ENCODE data around the gene MRPL23. TPM values are rescaled to one million over a fixed set of nuclear protein-coding genes. Genes with fewer than 3 reads are reported as not detected.

MRPL23 gene
- total RNA-seq, 1 experiment from 2014 or later: 15.0 TPM

DNA sequence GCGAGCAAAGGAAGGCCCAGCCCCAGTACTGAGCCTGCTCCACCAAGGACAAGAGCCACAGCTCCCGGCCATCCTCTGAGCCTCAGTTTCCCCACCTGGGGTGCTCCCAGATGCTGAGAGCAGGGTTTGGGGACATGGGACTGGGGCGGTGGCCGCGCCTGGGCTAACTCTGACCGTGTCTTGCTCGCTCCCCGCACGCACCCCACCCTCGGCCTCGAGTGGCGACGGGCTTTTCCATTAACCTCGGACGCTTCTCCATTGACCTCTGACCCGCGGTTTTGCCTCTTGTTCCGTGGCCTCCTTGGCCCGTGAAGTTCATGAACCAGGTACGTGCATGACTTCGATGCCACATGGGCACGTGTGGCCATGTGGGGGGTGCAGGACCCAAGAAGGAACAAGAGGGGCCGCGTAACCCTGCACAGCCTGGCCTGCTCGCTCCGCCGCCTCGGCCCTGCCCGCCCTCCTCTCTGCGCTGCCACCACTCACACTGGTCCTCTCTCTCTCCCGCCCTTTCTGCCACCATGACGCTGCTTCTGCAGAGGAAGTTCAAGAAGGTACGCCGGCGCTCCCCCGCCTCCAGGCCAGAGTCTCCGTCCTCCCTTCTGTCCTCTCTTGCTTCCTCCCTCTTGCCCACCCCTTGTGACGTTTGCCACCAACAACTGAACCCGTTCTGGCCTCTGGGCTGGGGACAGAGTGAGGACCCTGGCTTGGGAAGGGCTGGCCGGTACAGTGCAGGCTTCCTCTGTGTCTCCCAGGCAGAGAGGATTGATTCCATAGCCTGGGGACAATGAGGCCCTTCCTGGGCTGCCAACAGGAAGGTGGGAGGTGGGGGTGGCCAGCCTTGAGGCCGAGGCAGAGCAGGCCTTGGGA is 20.7 kb upstream of the MRPL23 start:
- H3K9me3 Mint-ChIP-seq (ENCODE audit: unreplicated experiment): no peaks in the 10 kb centered on the region
- H3K4me1 ChIP-seq: no peaks in the 10 kb centered on the region; the same call in 1 of the 2 replicates
- no peak overlapping the region for H3K27ac Mint-ChIP-seq (ENCODE audit: unreplicated experiment)
- peak in 1 of 2 experiments; percentile 46 for DNase-seq
- no peak overlapping the region for H3K4me3 Mint-ChIP-seq (ENCODE audit: unreplicated experiment)
- no peaks in the 10 kb centered on the region for H3K36me3 Mint-ChIP-seq (ENCODE audit: insufficient read depth, unreplicated experiment)
- intact Hi-C loops (cut with micrococcal nuclease; ENCODE audit: unreplicated experiment): no loop called here
- H3K9me3 ChIP-seq: no peaks in the 10 kb centered on the region
- no peaks in the 10 kb centered on the region for H3K27me3 ChIP-seq (replicated peaks; ENCODE audit: control insufficient read depth, insufficient read depth, low read length)
- H3K27me3 Mint-ChIP-seq (ENCODE audit: insufficient read depth, unreplicated experiment): no peaks in the 10 kb centered on the region
- no peak for TF ChIP-seq CTCF (IDR thresholded peaks at IDR 0.05; ENCODE audit: insufficient read depth in 1 of 2, low read depth in 1 of 2, low read length in 1 of 2, severe bottlenecking in 1 of 2, unreplicated experiment in 1 of 2)
- no peak overlapping the region for H3K4me3 ChIP-seq (ENCODE audit: low read depth, low read length)
- POLR2A ChIA-PET: no interaction called here
- H3K36me3 ChIP-seq (ENCODE audit: control insufficient read depth, insufficient read depth, low read length): no peaks in the 10 kb centered on the region
- BruUV-seq (replicated peaks): no TSS peak
- CTCF ChIA-PET: no interaction called here
- peaks cover 2% of the 10 kb centered on the region for H3K4me1 Mint-ChIP-seq (ENCODE audit: low read depth, unreplicated experiment)

DNA sequence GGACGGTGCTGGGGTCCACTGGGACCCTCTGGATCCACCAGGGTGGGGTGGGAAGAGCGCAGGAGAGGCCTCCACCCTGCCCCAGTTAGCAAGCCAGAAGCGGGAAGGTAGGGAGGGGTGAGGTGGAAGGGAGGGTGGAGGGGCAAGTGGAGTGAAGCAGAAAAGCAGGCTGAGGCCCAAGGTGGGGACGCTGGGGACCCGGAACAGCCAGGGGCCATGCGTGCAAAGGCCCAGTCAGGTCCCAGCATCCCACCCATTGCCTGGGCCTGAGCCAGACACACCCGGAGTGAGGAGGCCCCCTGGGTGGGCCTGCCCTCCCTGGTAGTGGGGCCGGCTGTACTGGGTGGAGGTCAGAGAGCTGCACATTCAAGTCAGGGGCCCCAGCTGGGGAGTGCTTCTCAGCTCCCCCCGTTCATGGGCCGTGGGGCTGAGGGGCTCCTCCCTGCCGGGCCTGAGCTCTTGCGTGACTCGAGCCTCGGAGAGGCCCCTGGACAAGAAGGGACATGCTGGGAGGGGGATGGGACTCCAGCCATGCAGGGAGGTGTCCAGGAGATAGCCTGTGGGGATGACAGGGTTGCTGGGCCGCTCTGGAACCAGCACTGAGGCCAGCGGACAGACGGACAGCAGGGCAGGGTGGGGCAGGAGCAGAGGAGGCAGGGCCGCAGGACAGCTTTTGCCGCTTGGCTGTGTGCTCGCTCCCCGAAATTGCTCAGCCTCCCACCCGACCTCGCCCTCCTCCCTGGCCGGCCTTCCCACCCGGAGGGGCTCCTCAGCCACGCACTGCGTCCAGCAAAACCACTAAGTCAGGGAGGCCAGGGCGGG is 19.9 kb upstream of the MRPL23 start:
- ChIA-PET POLR2A (no interaction called here), CTCF (no interaction called here)
- Histone ChIP-seq H3K4me3 (ENCODE audit: low read depth, low read length) (no peak overlapping the region), H3K27me3 (replicated peaks; ENCODE audit: control insufficient read depth, insufficient read depth, low read length) (no peaks in the 10 kb centered on the region), H3K4me1 (no peaks in the 10 kb centered on the region; the same call in 1 of the 2 replicates), H3K36me3 (ENCODE audit: control insufficient read depth, insufficient read depth, low read length) (no peaks in the 10 kb centered on the region), H3K9me3 (no peaks in the 10 kb centered on the region)
- DNase-seq: peak in 1 of 2 experiments; percentile 73
- no peaks in the 10 kb centered on the region for H3K9me3 Mint-ChIP-seq (ENCODE audit: unreplicated experiment)
- H3K27ac Mint-ChIP-seq (ENCODE audit: unreplicated experiment): no peak overlapping the region
- intact Hi-C loops (cut with micrococcal nuclease; ENCODE audit: unreplicated experiment): no loop called here
- peaks cover 8% of the 10 kb centered on the region for H3K4me1 Mint-ChIP-seq (ENCODE audit: low read depth, unreplicated experiment)
- BruUV-seq (replicated peaks): no TSS peak
- no peak overlapping the region for H3K4me3 Mint-ChIP-seq (ENCODE audit: unreplicated experiment)
- H3K36me3 Mint-ChIP-seq (ENCODE audit: insufficient read depth, unreplicated experiment): no peaks in the 10 kb centered on the region
- H3K27me3 Mint-ChIP-seq (ENCODE audit: insufficient read depth, unreplicated experiment): no peaks in the 10 kb centered on the region
- no peak for TF ChIP-seq CTCF (IDR thresholded peaks at IDR 0.05; ENCODE audit: insufficient read depth in 1 of 2, low read depth in 1 of 2, low read length in 1 of 2, severe bottlenecking in 1 of 2, unreplicated experiment in 1 of 2)

DNA sequence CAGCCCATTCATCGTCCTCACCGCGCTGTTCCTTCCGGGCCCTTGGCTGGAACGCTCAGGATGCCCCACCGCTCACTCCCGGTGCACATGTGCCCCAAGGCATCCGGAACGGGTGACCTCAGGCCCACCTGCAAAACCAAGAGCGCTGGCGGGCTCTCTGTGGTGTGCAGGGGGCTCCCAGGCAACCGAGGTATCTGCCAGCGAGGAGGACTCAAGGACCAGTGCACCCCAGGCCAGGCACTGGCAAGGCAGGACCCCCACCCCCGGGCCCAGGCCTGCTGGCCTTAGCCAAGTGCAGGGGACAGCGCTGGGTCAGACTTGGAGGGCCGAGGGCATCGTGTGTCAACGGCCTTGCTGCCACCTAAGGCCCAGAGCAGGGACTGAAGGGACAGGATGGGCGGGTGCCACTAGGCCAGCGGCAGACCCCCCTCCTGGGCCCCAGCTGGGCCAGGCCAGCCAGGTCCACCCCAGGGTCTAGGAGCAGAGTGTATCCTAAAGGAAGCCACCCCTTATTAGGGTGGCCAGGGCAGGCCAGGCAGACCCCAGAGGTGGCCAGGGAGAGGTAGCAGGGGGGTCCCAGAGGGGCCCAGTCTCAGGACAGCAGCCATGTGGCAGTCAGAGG is 19.2 kb upstream of the MRPL23 start:
- H3K4me3 Mint-ChIP-seq (ENCODE audit: unreplicated experiment): no peak overlapping the region
- H3K4me1 Mint-ChIP-seq (ENCODE audit: low read depth, unreplicated experiment): peaks cover 8% of the 10 kb centered on the region
- no peaks in the 10 kb centered on the region for H3K9me3 Mint-ChIP-seq (ENCODE audit: unreplicated experiment)
- no TSS peak for BruUV-seq (replicated peaks)
- Histone ChIP-seq H3K36me3 (ENCODE audit: control insufficient read depth, insufficient read depth, low read length) (no peaks in the 10 kb centered on the region), H3K4me3 (ENCODE audit: low read depth, low read length) (no peak overlapping the region), H3K9me3 (no peaks in the 10 kb centered on the region), H3K27me3 (replicated peaks; ENCODE audit: control insufficient read depth, insufficient read depth, low read length) (no peaks in the 10 kb centered on the region), H3K4me1 (no peaks in the 10 kb centered on the region; the same call in 1 of the 2 replicates)
- no peak for TF ChIP-seq CTCF (IDR thresholded peaks at IDR 0.05; ENCODE audit: insufficient read depth in 1 of 2, low read depth in 1 of 2, low read length in 1 of 2, severe bottlenecking in 1 of 2, unreplicated experiment in 1 of 2)
- ChIA-PET POLR2A (no interaction called here), CTCF (no interaction called here)
- H3K36me3 Mint-ChIP-seq (ENCODE audit: insufficient read depth, unreplicated experiment): no peaks in the 10 kb centered on the region
- H3K27ac Mint-ChIP-seq (ENCODE audit: unreplicated experiment): no peak overlapping the region
- peaks cover 3% of the 10 kb centered on the region for H3K27me3 Mint-ChIP-seq (ENCODE audit: insufficient read depth, unreplicated experiment)
- intact Hi-C loops (cut with micrococcal nuclease; ENCODE audit: unreplicated experiment): no loop called here
- DNase-seq: peak in 1 of 2 experiments; percentile 32
